Upper lobe of right lung (tissue), 1 donor: ENCODE data around the gene GGACT. TPM values are rescaled to one million over a fixed set of nuclear protein-coding genes. Genes with fewer than 3 reads are reported as not detected.

Experiments used
- ATAC-seq: fragments of 200-7000 bp; cut with Tn5 transposase; one replicate; pipeline ENCODE4 v1.9.1; 2020; ENCODE audit warnings: mild to moderate bottlenecking, moderate library complexity
- DNase-seq: peaks from one replicate; pipeline ENCODE4 v3.0.0-alpha.2; 2020
- H3K27ac ChIP-seq: fragments of 200-600 bp; one replicate; pipeline ENCODE4 v1.8.0; 2022
- H3K27me3 ChIP-seq: fragments of 200-600 bp; one replicate; pipeline ENCODE4 v1.8.0; 2022; ENCODE audit warnings: mild to moderate bottlenecking
- H3K36me3 ChIP-seq: fragments of 200-600 bp; one replicate; pipeline ENCODE4 v1.8.0; 2022
- H3K4me1 ChIP-seq: fragments of 200-600 bp; one replicate; pipeline ENCODE4 v1.8.0; 2022
- H3K4me3 ChIP-seq: fragments of 200-600 bp; one replicate; pipeline ENCODE4 v1.8.0; 2022; ENCODE audit warnings: mild to moderate bottlenecking
- H3K9me3 ChIP-seq: fragments of 200-600 bp; one replicate; pipeline ENCODE4 v1.8.0; 2022
- CTCF ChIP-seq: fragments of 200-600 bp; IDR thresholded peaks from one replicate; pipeline ENCODE4 v1.8.0; 2022; ENCODE audit warnings: antibody characterized with exemption
- intact Hi-C: fragments of 100-400 bp; cut with DNase I; formaldehyde crosslinking; loops from one replicate; pipeline ENCODE4 v1.11.0; 2022
- total RNA-seq: library from RNA; stranded (reverse); fragmentation: NEBNext Ultra II Directional; extraction: Animal tissue kit (Norgen Biotek cat#: 25700); gene quantifications from one replicate; pipeline ENCODE4 v1.2.1, GENCODE V29; 2021
- donor health status: DM: no; HTN: yes; CAD: no; lungs with severe emphysema.

The GGACT gene
- total RNA-seq, 1 donor from 2014 or later = 4.7 TPM

GRCh38 chr13:100502446-100502845 is 86.1 kb downstream of the GGACT start:
- H3K4me1 ChIP-seq = no peaks in the 10 kb centered on the region
- TF ChIP-seq CTCF = no peak
- DNase-seq (no peak), ATAC-seq (no peak)
- H3K27me3 ChIP-seq = no peaks in the 10 kb centered on the region
- H3K36me3 ChIP-seq = no peaks in the 10 kb centered on the region
- no peak overlapping the region for H3K4me3 ChIP-seq
- H3K27ac ChIP-seq = no peak overlapping the region
- intact Hi-C loops = no loop called here
- H3K9me3 ChIP-seq = no peaks in the 10 kb centered on the region

- no peaks in the 10 kb centered on the region for H3K4me1 ChIP-seq
- DNase-seq (no peak), ATAC-seq (no peak)
- no peaks in the 10 kb centered on the region for H3K27me3 ChIP-seq
- H3K9me3 ChIP-seq = no peaks in the 10 kb centered on the region
- H3K27ac ChIP-seq = no peak overlapping the region
- intact Hi-C loops = no loop called here
- TF ChIP-seq CTCF = no peak
- no peaks in the 10 kb centered on the region for H3K36me3 ChIP-seq
- no peak overlapping the region for H3K4me3 ChIP-seq
Measured at GRCh38 chr13:100497389-100497788, 91.2 kb downstream of the GGACT start.

- Histone ChIP-seq H3K9me3 (no peaks in the 10 kb centered on the region), H3K4me1 (peaks cover 15% of the 10 kb centered on the region), H3K4me3 (no peak overlapping the region), H3K36me3 (no peaks in the 10 kb centered on the region), H3K27ac (no peak overlapping the region), H3K27me3 (no peaks in the 10 kb centered on the region)
- intact Hi-C loops = no loop called here
- ATAC-seq (no peak), DNase-seq (no peak)
- TF ChIP-seq CTCF = no peak
Measured at GRCh38 chr13:100495455-100495854, 93.1 kb downstream of the GGACT start.

- Histone ChIP-seq H3K27me3 (no peaks in the 10 kb centered on the region), H3K36me3 (no peaks in the 10 kb centered on the region), H3K27ac (no peak overlapping the region), H3K4me3 (no peak overlapping the region), H3K9me3 (no peaks in the 10 kb centered on the region), H3K4me1 (peaks cover 16% of the 10 kb centered on the region)
- intact Hi-C loops = no loop called here
- DNase-seq (no peak), ATAC-seq (peak; percentile 44)
- no peak for TF ChIP-seq CTCF
Measured at GRCh38 chr13:100493418-100493817, 95.2 kb downstream of the GGACT start.

GRCh38 chr13:100491164-100491842 is 97.3 kb downstream of the GGACT start:
- no peak for TF ChIP-seq CTCF
- peak; percentile 37 for ATAC-seq
- Histone ChIP-seq H3K27ac (peak overlapping the region; percentile 51), H3K27me3 (no peaks in the 10 kb centered on the region), H3K4me1 (peaks cover 16% of the 10 kb centered on the region), H3K4me3 (no peak overlapping the region), H3K9me3 (no peaks in the 10 kb centered on the region), H3K36me3 (no peaks in the 10 kb centered on the region)
- DNase-seq = no peak
- intact Hi-C loops = no loop called here

GRCh38 chr13:100490692-100491091 is 97.9 kb downstream of the GGACT start:
- H3K36me3 ChIP-seq = no peaks in the 10 kb centered on the region
- TF ChIP-seq CTCF = no peak
- peak overlapping the region; percentile 51 for H3K27ac ChIP-seq
- no peaks in the 10 kb centered on the region for H3K27me3 ChIP-seq
- no peaks in the 10 kb centered on the region for H3K9me3 ChIP-seq
- H3K4me1 ChIP-seq = peaks cover 16% of the 10 kb centered on the region
- peak; percentile 83 for ATAC-seq
- intact Hi-C loops = no loop called here
- DNase-seq = no peak
- no peak overlapping the region for H3K4me3 ChIP-seq
